Measurements from ENCODE around the gene DDA1. TPM values are rescaled to one million over a fixed set of nuclear protein-coding genes. Genes with fewer than 3 reads are reported as not detected.

Gene DDA1
- total and polyA plus RNA-seq, 2 of the 13 experiments (the other 11 are each of a cell fraction or from before 2014, with no cell fraction given): 24.5 to 26.0 TPM

DNA sequence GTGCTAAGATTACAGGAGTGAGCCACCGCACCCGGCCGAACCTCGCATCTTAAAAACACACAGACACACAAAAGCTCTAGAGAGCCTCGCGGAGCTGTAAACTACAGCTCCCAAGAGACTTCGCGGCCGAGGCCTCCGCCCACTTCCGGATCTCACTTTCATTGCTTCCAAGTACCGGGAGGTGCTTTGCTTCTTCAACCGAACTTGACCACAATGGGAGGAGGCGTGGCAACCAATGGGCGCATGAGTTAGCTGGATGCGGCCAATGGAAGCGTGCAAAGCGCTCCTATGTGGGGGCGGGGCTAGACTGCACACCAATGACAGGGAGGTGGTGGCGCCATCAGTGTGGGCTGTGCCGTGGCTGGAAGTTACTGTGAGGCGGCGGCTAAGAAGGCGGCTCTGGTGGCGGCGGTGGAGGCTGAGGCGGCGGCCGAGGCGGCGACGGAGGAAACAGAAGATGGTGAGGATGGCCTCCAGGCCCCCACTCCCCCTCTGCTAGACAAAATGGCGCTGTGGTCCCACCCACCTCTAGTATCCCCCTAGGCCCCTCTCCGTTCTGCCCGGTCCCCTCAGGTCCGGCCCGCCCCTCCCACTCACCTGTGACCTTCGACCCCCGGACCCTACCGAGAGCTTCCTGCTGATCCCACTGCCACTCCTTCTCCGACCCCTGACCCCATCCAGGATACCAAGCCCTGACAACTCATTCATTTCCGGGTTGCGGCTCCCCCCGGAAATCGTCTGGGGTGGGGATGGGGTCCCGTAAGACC lies at the start of gene DDA1 (continued):
- TF ChIP-seq, protein P1, sequence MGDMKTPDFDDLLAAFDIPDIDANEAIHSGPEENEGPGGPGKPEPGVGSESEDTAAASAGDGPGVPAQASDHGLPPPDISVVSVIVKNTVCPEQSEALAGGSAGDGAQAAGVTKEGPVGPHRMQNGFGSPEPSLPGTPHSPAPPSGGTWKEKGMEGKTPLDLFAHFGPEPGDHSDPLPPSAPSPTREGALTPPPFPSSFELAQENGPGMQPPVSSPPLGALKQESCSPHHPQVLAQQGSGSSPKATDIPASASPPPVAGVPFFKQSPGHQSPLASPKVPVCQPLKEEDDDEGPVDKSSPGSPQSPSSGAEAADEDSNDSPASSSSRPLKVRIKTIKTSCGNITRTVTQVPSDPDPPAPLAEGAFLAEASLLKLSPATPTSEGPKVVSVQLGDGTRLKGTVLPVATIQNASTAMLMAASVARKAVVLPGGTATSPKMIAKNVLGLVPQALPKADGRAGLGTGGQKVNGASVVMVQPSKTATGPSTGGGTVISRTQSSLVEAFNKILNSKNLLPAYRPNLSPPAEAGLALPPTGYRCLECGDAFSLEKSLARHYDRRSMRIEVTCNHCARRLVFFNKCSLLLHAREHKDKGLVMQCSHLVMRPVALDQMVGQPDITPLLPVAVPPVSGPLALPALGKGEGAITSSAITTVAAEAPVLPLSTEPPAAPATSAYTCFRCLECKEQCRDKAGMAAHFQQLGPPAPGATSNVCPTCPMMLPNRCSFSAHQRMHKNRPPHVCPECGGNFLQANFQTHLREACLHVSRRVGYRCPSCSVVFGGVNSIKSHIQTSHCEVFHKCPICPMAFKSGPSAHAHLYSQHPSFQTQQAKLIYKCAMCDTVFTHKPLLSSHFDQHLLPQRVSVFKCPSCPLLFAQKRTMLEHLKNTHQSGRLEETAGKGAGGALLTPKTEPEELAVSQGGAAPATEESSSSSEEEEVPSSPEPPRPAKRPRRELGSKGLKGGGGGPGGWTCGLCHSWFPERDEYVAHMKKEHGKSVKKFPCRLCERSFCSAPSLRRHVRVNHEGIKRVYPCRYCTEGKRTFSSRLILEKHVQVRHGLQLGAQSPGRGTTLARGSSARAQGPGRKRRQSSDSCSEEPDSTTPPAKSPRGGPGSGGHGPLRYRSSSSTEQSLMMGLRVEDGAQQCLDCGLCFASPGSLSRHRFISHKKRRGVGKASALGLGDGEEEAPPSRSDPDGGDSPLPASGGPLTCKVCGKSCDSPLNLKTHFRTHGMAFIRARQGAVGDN (CRISPR knock-in tag; IDR thresholded peaks at IDR 0.05): peak; percentile 80
- TF ChIP-seq TCF7L2 (IDR thresholded peaks at IDR 0.05; ENCODE audit: low read depth, low read length): no peak
- TF ChIP-seq, protein P2, sequence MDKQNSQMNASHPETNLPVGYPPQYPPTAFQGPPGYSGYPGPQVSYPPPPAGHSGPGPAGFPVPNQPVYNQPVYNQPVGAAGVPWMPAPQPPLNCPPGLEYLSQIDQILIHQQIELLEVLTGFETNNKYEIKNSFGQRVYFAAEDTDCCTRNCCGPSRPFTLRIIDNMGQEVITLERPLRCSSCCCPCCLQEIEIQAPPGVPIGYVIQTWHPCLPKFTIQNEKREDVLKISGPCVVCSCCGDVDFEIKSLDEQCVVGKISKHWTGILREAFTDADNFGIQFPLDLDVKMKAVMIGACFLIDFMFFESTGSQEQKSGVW (CRISPR knock-in tag; IDR thresholded peaks at IDR 0.05; ENCODE audit: borderline replicate concordance): no peak
- TF ChIP-seq NFKB2 (CRISPR knock-in tag; IDR thresholded peaks at IDR 0.05; ENCODE audit: borderline replicate concordance): 0 out of 2 replicates have a peak, but pooled peaks have one; percentile 29
- TF ChIP-seq ZNF263 (CRISPR knock-in tag; IDR thresholded peaks at IDR 0.05): no peak
- TF ChIP-seq, protein P3, sequence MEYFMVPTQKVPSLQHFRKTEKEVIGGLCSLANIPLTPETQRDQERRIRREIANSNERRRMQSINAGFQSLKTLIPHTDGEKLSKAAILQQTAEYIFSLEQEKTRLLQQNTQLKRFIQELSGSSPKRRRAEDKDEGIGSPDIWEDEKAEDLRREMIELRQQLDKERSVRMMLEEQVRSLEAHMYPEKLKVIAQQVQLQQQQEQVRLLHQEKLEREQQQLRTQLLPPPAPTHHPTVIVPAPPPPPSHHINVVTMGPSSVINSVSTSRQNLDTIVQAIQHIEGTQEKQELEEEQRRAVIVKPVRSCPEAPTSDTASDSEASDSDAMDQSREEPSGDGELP (IDR thresholded peaks at IDR 0.05; ENCODE audit: borderline replicate concordance, low read depth): no peak
- no peak for TF ChIP-seq KAT2B (IDR thresholded peaks at IDR 0.05; ENCODE audit: borderline replicate concordance, low read depth, low read length)
- peak; percentile 79 for TF ChIP-seq ZFY (CRISPR knock-in tag; IDR thresholded peaks at IDR 0.05)
- TF ChIP-seq HHEX (CRISPR knock-in tag; IDR thresholded peaks at IDR 0.05): no peak
- TF ChIP-seq, protein P4, sequence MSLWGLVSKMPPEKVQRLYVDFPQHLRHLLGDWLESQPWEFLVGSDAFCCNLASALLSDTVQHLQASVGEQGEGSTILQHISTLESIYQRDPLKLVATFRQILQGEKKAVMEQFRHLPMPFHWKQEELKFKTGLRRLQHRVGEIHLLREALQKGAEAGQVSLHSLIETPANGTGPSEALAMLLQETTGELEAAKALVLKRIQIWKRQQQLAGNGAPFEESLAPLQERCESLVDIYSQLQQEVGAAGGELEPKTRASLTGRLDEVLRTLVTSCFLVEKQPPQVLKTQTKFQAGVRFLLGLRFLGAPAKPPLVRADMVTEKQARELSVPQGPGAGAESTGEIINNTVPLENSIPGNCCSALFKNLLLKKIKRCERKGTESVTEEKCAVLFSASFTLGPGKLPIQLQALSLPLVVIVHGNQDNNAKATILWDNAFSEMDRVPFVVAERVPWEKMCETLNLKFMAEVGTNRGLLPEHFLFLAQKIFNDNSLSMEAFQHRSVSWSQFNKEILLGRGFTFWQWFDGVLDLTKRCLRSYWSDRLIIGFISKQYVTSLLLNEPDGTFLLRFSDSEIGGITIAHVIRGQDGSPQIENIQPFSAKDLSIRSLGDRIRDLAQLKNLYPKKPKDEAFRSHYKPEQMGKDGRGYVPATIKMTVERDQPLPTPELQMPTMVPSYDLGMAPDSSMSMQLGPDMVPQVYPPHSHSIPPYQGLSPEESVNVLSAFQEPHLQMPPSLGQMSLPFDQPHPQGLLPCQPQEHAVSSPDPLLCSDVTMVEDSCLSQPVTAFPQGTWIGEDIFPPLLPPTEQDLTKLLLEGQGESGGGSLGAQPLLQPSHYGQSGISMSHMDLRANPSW (CRISPR knock-in tag; IDR thresholded peaks at IDR 0.05; ENCODE audit: borderline replicate concordance): no peak
- no peak for TF ChIP-seq CCDC6 (CRISPR knock-in tag; IDR thresholded peaks at IDR 0.05)
- no peak for TF ChIP-seq NONO (IDR thresholded peaks at IDR 0.05)
- no peak; the same call in 1 of the 2 replicates for TF ChIP-seq NONO (CRISPR knock-in tag; conservative IDR thresholded peaks at IDR 0.05)
- TF ChIP-seq, protein P5, sequence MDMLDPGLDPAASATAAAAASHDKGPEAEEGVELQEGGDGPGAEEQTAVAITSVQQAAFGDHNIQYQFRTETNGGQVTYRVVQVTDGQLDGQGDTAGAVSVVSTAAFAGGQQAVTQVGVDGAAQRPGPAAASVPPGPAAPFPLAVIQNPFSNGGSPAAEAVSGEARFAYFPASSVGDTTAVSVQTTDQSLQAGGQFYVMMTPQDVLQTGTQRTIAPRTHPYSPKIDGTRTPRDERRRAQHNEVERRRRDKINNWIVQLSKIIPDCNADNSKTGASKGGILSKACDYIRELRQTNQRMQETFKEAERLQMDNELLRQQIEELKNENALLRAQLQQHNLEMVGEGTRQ (IDR thresholded peaks at IDR 0.05; ENCODE audit: low read depth, low read length): no peak
- TF ChIP-seq, protein P5 (CRISPR knock-in tag; IDR thresholded peaks at IDR 0.05; ENCODE audit: borderline replicate concordance): no peak; the same call in 1 of the 2 replicates
- peak; percentile 79 for TF ChIP-seq KAT8 (CRISPR knock-in tag; IDR thresholded peaks at IDR 0.05)
- TF ChIP-seq ZNF737 (CRISPR knock-in tag; IDR thresholded peaks at IDR 0.05; ENCODE audit: borderline replicate concordance): no peak
